Right cardiac atrium (tissue), 5 donors: ENCODE results near the gene RECK. TPM values are rescaled to one million over a fixed set of nuclear protein-coding genes. Genes with fewer than 3 reads are reported as not detected.

Experiments
- ATAC-seq, 2 donors: fragments of 200-7000 bp; cut with Tn5 transposase; one replicate each; pipeline versions ENCODE4 v1.8.0 to v1.9.1; 2020; ENCODE audit warnings: moderate library complexity in 2 of 2, mild to moderate bottlenecking in 1 of 2
- DNase-seq, 3 donors: peaks; one replicate each; pipeline ENCODE4 v3.0.0-alpha.2; 2020
- H3K27ac ChIP-seq: one replicate; pipeline ENCODE4 v1.5.1; 2013; ENCODE audit warnings: mild to moderate bottlenecking, low read length, control low read depth, moderate library complexity
- H3K27me3 ChIP-seq: one replicate; pipeline ENCODE4 v1.6.1; 2013; ENCODE audit not compliant: control insufficient read depth, insufficient read depth
- H3K4me1 ChIP-seq: one replicate; pipeline ENCODE4 v1.6.1; 2013; ENCODE audit warnings: low read length; ENCODE audit not compliant: control insufficient read depth, insufficient read depth
- H3K4me3 ChIP-seq: one replicate; pipeline ENCODE4 v1.5.1; 2013; ENCODE audit warnings: low read length, control low read depth
- H3K9me3 ChIP-seq: one replicate; pipeline ENCODE4 v1.6.1; 2013; ENCODE audit warnings: low read length; ENCODE audit not compliant: control insufficient read depth
- WGBS: extraction: QIAGEN DNeasy Blood & Tissue Kit; methylation state at CpG from one replicate; pipeline ENCODE4 v1.1.7; 2013; 5-methylcytosine and 5-hydroxymethylcytosine counted together
- intact Hi-C, 4 donors: fragments of 100-400 bp; cut with DNase I; formaldehyde crosslinking; loops; one replicate each; pipeline versions ENCODE4 v1.11.0 to v1.14.0; 2022 to 2023
- polyA plus RNA-seq: library from polyadenylated mRNA; stranded (reverse); fragments of 200-250 nt; gene quantifications from one replicate; pipeline ENCODE4 v1.2.3, GENCODE V29; 2013
- total RNA-seq, 4 donors: library from RNA; stranded (reverse); fragmentation: NEBNext Ultra II Directional; extraction: Animal tissue kit (Norgen Biotek cat#: 25700); gene quantifications; one replicate each; pipeline ENCODE4 v1.2.1, GENCODE V29; 2021
- donor health status: healthy with polysubstance abuse.
- donor health status: DM: no; HTN: yes; CAD: no.
- donor health status: DM: no; HTN: no; CAD: no.
- donor health status: DM: no; HTN: yes; CAD: no; lungs with severe emphysema.
- donor health status: DM: yes; HTN: yes; CAD: no.

RECK gene
- total and polyA plus RNA-seq, 5 donors: 4.3 to 10.1 (median 8.1) TPM

DNA sequence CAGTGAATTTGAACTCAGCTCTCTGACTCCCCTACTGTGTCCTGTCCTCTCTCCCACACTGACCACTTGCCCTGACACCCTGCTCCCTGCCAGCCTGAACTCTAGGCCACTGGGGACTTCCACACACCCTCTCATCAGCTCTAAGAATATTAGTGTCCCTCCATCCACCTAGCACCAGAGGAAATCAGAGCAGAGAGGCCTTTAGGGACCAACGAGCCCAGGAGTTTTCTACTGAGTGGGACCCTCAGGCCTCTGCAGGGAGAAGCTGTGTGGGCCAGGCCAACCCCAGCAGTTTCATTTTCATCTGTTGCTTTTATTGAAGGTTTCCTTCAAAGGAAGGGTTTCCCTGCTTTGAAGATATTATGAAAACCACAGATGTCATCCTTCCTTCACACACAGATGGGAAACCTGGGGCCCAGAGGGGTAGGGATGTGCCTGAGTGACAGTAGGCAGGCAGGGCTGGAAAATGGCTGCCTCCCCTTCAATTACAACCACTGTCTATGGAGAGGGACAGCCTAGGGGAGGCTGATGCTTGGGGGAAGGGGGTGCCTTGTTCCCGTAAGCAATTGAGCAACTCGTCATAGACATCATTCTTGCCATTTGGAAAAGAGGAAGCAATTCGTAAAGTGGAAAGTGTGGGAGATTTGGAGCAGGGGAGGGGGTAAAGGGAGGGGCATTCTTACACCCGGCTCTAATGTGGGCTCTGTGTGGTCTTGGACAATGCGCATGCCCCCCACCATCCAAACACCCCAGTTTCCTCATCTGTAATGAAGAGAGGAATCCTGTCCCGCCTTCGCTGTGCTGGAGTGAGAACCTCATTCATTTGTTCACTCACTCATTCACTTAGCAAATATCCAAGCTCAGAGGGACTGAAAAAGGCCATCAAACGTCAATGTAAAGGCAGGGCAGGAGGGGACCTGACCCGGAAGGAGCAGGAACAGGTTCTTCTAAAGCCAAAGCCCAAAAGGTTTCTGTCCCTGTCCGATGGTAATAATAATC lies 103.7 kb downstream of the RECK start:
- Histone ChIP-seq H3K9me3 (no peaks in the 10 kb centered on the region), H3K27ac (no peak overlapping the region), H3K4me3 (no peak overlapping the region), H3K27me3 (no peaks in the 10 kb centered on the region), H3K4me1 (no peaks in the 10 kb centered on the region)
- 77% methylated on average over 11 of the region's 11 CpGs for WGBS
- peak in 1 of 3 donors; percentile 43 for DNase-seq
- ATAC-seq: peak in 1 of 2 donors; percentile 4
- intact Hi-C loops: no loop called here

DNA sequence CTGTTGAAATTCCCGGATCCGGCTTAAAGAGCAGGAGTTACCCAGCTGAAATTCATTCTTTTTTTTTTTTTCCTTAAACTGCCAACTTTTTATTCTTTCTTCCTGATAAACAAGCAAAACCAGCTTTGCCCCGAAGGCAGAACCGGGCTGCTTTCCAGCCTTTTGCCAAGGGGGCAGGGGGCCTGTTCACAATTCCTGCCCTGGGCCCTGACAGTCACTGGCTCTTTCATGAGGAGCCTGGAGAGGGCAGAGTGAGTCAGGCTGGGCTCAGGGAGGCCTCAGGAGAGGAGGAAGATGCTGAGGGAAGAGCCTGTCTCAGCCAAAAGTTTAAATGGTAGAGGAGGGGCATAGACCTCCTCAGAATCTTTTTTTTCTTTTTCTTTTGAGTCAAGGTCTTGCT lies 104.6 kb downstream of the RECK start:
- Histone ChIP-seq H3K4me3 (no peak overlapping the region), H3K4me1 (no peaks in the 10 kb centered on the region), H3K27me3 (no peaks in the 10 kb centered on the region), H3K27ac (no peak overlapping the region), H3K9me3 (no peaks in the 10 kb centered on the region)
- DNase-seq (peak in 1 of 3 donors; percentile 68), ATAC-seq (no peak)
- intact Hi-C loops: no loop called here
- WGBS: 65% methylated on average over 4 of the region's 4 CpGs

DNA sequence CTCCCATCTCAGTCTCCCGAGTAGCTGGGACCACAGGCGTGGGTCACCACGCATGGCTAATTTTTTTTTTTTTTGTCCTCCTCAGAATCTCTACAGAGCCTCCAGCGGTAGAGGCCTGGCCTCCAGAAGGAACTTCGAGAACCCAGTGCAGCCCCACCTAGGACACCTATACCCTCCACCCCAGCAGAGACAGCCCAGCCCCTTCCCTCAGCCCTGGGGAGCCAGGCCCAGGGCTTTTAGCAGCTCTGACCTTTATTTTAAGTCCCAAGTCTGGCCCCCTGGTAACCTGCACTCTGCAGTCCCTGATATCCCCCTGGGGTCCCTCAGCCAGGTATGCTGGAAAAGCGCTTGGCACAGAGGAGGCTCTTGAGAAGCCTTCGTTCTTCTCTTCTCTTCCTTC lies 105.0 kb downstream of the RECK start:
- H3K27me3 ChIP-seq: no peaks in the 10 kb centered on the region
- no peak overlapping the region for H3K4me3 ChIP-seq
- no peaks in the 10 kb centered on the region for H3K9me3 ChIP-seq
- H3K4me1 ChIP-seq: no peaks in the 10 kb centered on the region
- ATAC-seq (no peak), DNase-seq (no peak)
- no peak overlapping the region for H3K27ac ChIP-seq
- 93% methylated on average over 7 of the region's 7 CpGs for WGBS
- intact Hi-C loops: no loop called here

- Histone ChIP-seq H3K4me3 (no peak overlapping the region), H3K4me1 (no peaks in the 10 kb centered on the region)
Observed at GRCh38 chr9:36142510-36143244, 106.0 kb downstream of the RECK start.

DNA sequence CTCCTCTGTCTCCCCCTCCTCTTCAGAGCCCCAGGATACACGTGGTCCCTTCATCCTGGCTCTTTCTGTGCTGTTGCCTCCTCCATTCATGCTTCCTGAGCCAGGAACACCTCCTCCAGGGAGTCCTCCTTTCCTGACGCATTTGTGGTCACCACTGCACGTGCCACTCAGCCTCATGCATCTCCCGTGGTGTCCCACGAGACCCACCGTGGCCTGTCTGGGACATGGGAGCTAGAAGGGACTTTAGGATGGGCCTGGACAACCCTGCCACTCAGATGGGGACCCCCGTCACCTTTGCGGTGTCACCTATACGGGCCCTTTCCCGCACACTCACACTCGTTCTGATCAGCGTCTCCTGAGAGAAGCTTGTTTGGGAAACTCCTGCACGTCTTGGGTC lies 106.5 kb downstream of the RECK start:
- Histone ChIP-seq H3K27me3 (no peaks in the 10 kb centered on the region), H3K27ac (peak overlapping the region; percentile 6), H3K4me1 (peaks cover 1% of the 10 kb centered on the region), H3K9me3 (no peaks in the 10 kb centered on the region), H3K4me3 (no peak overlapping the region)
- DNase-seq: peak in 1 of 3 donors; percentile 51
- WGBS: 75% methylated on average over 13 of the region's 13 CpGs
- intact Hi-C loops: no loop called here
- ATAC-seq: no peak

More at GRCh38 chr9:36142510-36143244, 106.0 kb downstream of the RECK start:
- 43% methylated on average over 12 of the region's 12 CpGs for WGBS
- Histone ChIP-seq H3K27me3 (no peaks in the 10 kb centered on the region), H3K27ac (peak overlapping the region; percentile 6), H3K9me3 (no peaks in the 10 kb centered on the region)
- peak; percentile 46 to 75 for ATAC-seq
- intact Hi-C loops: no loop called here
- DNase-seq: peak in 2 of 3 donors; percentile 75 to 77

- Histone ChIP-seq H3K9me3 (no peaks in the 10 kb centered on the region), H3K27me3 (no peaks in the 10 kb centered on the region), H3K4me1 (peaks cover 4% of the 10 kb centered on the region), H3K4me3 (no peak overlapping the region), H3K27ac (no peak overlapping the region)
- ATAC-seq (no peak), DNase-seq (peak in 1 of 3 donors; percentile 28)
- intact Hi-C loops: no loop called here
- 86% methylated on average over 12 of the region's 12 CpGs for WGBS
Observed at GRCh38 chr9:36144309-36145232, 107.9 kb downstream of the RECK start.

DNA sequence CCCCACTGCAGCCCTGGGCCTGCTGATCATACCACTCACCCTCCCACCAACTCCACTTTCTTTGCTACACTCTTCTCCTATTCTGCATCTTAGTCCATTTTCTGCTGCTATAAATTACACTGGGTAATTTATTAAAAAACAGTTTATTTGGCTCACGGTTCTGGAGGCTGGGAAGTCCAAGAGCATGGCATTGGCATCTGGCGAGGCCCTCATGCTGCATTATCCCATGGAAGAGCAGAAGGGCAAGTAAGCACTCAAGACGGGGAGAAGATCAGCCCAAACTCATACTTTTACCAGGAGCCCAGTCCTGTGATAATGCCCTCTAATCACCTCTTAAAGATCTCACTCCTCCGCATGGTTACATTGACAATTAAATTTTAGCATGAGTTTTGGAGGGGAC lies 109.3 kb downstream of the RECK start:
- Histone ChIP-seq H3K9me3 (no peaks in the 10 kb centered on the region), H3K27ac (no peak overlapping the region), H3K27me3 (no peaks in the 10 kb centered on the region), H3K4me3 (no peak overlapping the region), H3K4me1 (peaks cover 4% of the 10 kb centered on the region)
- no peak for ATAC-seq
- over 99% methylated on average over 4 of the region's 4 CpGs for WGBS
- DNase-seq: no peak
- intact Hi-C loops: no loop called here

- Histone ChIP-seq H3K27me3 (no peaks in the 10 kb centered on the region), H3K27ac (no peak overlapping the region), H3K9me3 (no peaks in the 10 kb centered on the region), H3K4me3 (no peak overlapping the region), H3K4me1 (peaks cover 4% of the 10 kb centered on the region)
- intact Hi-C loops: no loop called here
- peak in 1 of 3 donors; percentile 35 for DNase-seq
- WGBS: 90% methylated on average over 10 of the region's 10 CpGs
- no peak for ATAC-seq
Observed at GRCh38 chr9:36146651-36147050, 109.9 kb downstream of the RECK start.

DNA sequence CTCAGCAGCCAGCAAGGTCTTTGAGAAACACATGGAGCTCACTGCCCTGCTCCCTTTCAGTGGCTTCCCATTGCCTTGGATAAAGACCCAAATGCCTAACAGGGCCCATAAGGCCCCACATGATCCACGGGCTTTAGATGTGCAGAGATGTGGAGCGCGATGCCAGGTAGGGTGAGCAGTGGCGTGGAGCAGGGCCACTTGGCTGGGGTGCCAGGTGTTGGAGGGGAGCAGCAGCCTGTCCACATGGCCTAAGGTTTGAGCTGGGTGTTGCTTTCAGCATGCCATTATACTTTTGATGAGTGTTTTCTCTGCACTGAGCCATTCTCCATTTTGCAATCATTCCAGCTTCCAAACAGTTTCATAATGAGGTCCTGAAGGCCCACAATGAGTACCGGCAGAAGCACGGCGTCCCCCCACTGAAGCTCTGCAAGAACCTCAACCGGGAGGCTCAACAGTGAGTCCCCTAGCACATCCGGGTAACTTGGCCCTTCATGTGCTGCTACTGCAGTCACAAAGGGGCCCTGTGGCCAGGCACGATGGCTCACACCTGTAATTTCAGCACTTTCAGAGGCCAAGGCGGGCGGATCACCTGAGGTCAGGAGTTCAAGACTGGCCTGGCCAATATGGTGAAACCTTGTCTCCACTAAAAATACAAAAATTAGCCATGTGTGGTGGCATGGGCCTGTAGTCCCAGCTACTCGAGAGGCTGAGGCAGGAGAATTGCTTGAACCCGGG lies 110.9 kb downstream of the RECK start:
- DNase-seq: peak in 1 of 3 donors; percentile 43
- WGBS: 93% methylated on average over 14 of the region's 14 CpGs
- Histone ChIP-seq H3K4me1 (peaks cover 4% of the 10 kb centered on the region), H3K4me3 (no peak overlapping the region), H3K27me3 (no peaks in the 10 kb centered on the region), H3K9me3 (no peaks in the 10 kb centered on the region), H3K27ac (no peak overlapping the region)
- ATAC-seq: no peak
- intact Hi-C loops: no loop called here
